ENCODE measurements around the gene ADAMTS9.

GRCh38 chr3:64604313-64604712, 83.5 kb downstream of the ADAMTS9 start:
- no peak for TF ChIP-seq YY1 (IDR thresholded peaks at IDR 0.05; ENCODE audit: insufficient read depth, insufficient read length)
- no peak for TF ChIP-seq ZNF274 (IDR thresholded peaks at IDR 0.05; ENCODE audit: low read depth, low read length)
- TF ChIP-seq SUZ12 (IDR thresholded peaks at IDR 0.05; ENCODE audit: extremely low read depth, insufficient read depth, insufficient read length) = no peak
